Effector memory CD8-positive, alpha-beta T cell (primary cell): ENCODE data around the gene ZNF534.
"Not testable (repeated sequence)": the region's sequence is repeated elsewhere in the genome, so short reads cannot be mapped to it uniquely, and the experiment has no call there.

Source experiments
- ATAC-seq: fragments of 150-1000 bp; cut with Tn5 transposase; replicated peaks from 2 replicates; pipeline ENCODE4 v1.10.0; 2021; ENCODE audit warnings: mild to moderate bottlenecking, moderate library complexity
- DNase-seq, 3 experiments: peaks; one replicate each; pipeline ENCODE4 v3.0.0; 2021
- H3K27ac Mint-ChIP-seq, 2 donors: one replicate each; pipeline ENCODE4 v1.8.0; 2022; ENCODE audit warnings: mild to moderate bottlenecking in 2 of 2, mixed read lengths in 2 of 2, moderate library complexity in 2 of 2
- H3K27me3 Mint-ChIP-seq, 2 donors: one replicate each; pipeline ENCODE4 v1.8.0; 2022; ENCODE audit warnings: mixed read lengths in 2 of 2
- H3K36me3 Mint-ChIP-seq: one replicate; pipeline ENCODE4 v1.8.0; 2022; ENCODE audit warnings: mild to moderate bottlenecking, moderate library complexity, mixed read lengths; ENCODE audit not compliant: insufficient read depth
- H3K4me1 Mint-ChIP-seq, 2 donors: one replicate each; pipeline ENCODE4 v1.8.0; 2022; ENCODE audit warnings: low read depth in 2 of 2, mixed read lengths in 2 of 2
- H3K4me3 Mint-ChIP-seq, 2 donors: one replicate each; pipeline ENCODE4 v1.8.0; 2022; ENCODE audit warnings: mild to moderate bottlenecking in 2 of 2, mixed read lengths in 2 of 2, moderate library complexity in 2 of 2
- H3K9me3 Mint-ChIP-seq, 2 donors: one replicate each; pipeline ENCODE4 v1.8.0; 2022; ENCODE audit warnings: mixed read lengths in 2 of 2

ZNF534 gene

DNA sequence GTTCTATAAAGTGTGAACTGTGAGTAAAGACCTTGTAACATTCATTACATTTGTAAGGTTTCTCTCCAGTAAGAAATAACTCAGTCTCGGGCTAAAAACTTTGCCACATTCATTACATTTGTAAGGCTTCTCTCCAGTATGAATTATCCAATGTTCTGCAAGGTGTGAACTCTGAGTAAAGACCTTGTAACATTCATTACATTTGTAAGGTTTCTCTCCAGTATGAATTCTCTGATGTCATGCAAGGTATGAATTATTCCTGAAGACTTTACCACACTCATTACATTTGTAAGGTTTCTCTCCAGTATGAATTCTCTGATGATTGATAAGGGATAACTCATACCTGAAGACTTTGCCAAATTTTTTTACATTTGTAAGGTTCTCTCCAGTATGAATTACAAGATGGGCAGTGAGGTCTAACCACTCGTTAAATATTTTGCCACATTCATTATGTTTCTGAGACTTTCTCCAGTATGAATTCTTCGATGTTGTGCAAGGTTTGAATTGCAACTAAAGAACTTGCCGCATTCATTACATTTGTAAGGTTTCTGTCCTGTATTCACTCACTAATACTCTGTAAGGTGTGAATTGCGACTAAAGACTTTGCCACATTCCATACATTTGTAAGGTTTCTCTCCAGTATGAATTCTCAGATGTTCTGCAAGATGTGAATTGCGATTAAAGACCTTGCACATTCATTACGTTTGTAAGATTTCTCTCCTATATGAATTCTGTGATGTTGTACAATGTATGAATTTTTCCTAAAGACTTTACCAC is 45.6 kb downstream of the ZNF534 start:
- no peak for DNase-seq
- Mint-ChIP-seq H3K27ac (no peak overlapping the region), H3K36me3 (no peaks in the 10 kb centered on the region), H3K27me3 (no peaks in the 10 kb centered on the region), H3K9me3 (peaks cover 24 to 28% of the 10 kb centered on the region in 2 donors), H3K4me3 (no peak overlapping the region), H3K4me1 (no peaks in the 10 kb centered on the region)
- ATAC-seq: no peak

DNA sequence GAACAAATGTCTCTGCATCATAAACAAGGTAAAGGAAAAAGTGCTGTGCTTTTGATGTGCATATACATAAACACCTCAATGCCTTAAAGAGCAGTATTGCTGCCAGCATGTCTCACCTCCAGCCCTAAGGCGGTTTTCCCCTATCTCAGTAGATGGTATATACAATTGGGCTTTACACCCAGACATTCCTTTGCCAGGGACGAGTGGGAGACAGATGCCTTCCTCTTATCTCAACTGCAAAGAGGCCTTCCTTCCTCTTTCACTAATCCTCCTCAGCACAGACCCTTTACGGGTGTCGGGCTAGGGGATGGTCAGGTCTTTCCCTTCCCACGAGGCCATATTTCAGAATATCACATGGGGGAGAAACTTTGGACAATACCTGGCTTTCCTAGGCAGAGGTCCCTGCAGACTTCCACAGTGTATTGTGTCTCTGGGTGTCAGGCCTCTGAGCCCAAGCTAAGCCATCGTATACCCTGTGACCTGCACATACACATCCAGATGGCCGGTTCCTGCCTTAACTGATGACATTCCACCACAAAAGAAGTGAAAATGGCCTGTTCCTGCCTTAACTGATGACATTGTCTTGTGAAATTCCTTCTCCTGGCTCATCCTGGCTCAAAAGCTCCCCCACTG is 55.3 kb downstream of the ZNF534 start:
- H3K9me3 Mint-ChIP-seq: peaks cover 7 to 11% of the 10 kb centered on the region in 2 donors
- not testable (repeated sequence) for H3K4me3 Mint-ChIP-seq, DNase-seq, H3K27ac Mint-ChIP-seq, H3K36me3 Mint-ChIP-seq, H3K4me1 Mint-ChIP-seq, ATAC-seq
- H3K27me3 Mint-ChIP-seq: peaks cover 13 to 20% of the 10 kb centered on the region in 2 donors

GRCh38 chr19:52485064-52485463 is 56.1 kb downstream of the ZNF534 start:
- Mint-ChIP-seq H3K9me3 (peaks cover 7 to 11% of the 10 kb centered on the region in 2 donors), H3K27me3 (peaks cover 13 to 20% of the 10 kb centered on the region in 2 donors)
- not testable (repeated sequence) for DNase-seq, H3K36me3 Mint-ChIP-seq, H3K27ac Mint-ChIP-seq, H3K4me1 Mint-ChIP-seq, ATAC-seq, H3K4me3 Mint-ChIP-seq

GRCh38 chr19:52485561-52486240 is 56.8 kb downstream of the ZNF534 start:
- Mint-ChIP-seq H3K9me3 (peaks cover 7 to 11% of the 10 kb centered on the region in 2 donors), H3K27me3 (peaks cover 13 to 20% of the 10 kb centered on the region in 2 donors)
- H3K36me3 Mint-ChIP-seq, H3K27ac Mint-ChIP-seq, H3K4me1 Mint-ChIP-seq, DNase-seq, H3K4me3 Mint-ChIP-seq, ATAC-seq: not testable (repeated sequence)

GRCh38 chr19:52492201-52492993 is 63.4 kb downstream of the ZNF534 start:
- ATAC-seq: peak; percentile 42
- H3K36me3 Mint-ChIP-seq: peaks cover 5% of the 10 kb centered on the region

GRCh38 chr19:52492994-52493470 is 64.1 kb downstream of the ZNF534 start:
- peaks cover 8 to 9% of the 10 kb centered on the region in 2 donors for H3K9me3 Mint-ChIP-seq
- H3K4me3 Mint-ChIP-seq: peak overlapping the region in 1 of 2 donors; percentile 33
- ATAC-seq: peak; percentile 32
- DNase-seq: no peak
- H3K27me3 Mint-ChIP-seq: peaks cover 8 to 11% of the 10 kb centered on the region in 2 donors
- peaks cover 5% of the 10 kb centered on the region for H3K36me3 Mint-ChIP-seq
- H3K4me1 Mint-ChIP-seq: peaks cover 3% of the 10 kb centered on the region in 2 donors
- H3K27ac Mint-ChIP-seq: no peak overlapping the region

More at GRCh38 chr19:52492201-52492993, 63.4 kb downstream of the ZNF534 start:
- Mint-ChIP-seq H3K4me3 (peak overlapping the region in 1 of 2 donors; percentile 33), H3K27ac (no peak overlapping the region), H3K9me3 (peaks cover 8 to 9% of the 10 kb centered on the region in 2 donors), H3K4me1 (peaks cover 3% of the 10 kb centered on the region in 2 donors), H3K27me3 (peaks cover 8 to 11% of the 10 kb centered on the region in 2 donors)
- DNase-seq: peak in 2 of 3 experiments; percentile 1 to 2

DNA sequence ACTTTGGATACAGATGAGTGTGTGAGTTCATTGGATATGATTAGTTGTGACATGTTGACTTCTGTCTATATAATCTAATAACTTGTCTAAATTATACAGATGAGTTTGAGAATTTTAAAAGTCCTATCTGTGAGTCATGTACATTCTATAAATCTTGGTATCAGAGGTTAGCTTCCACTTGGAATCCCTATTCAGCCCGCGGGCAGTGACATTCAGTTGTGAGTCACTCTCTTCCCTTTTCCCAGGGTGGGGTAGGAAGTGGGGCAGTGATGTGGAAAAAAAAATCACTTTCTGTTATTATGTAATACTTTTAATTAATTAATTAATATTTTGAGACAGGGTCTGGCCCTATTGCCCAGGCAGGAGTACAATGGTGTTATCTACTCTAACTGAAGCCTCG is 65.6 kb downstream of the ZNF534 start:
- H3K36me3 Mint-ChIP-seq: peaks cover 8% of the 10 kb centered on the region
- no peak overlapping the region for H3K4me3 Mint-ChIP-seq
- peaks cover 3% of the 10 kb centered on the region in 2 donors for H3K4me1 Mint-ChIP-seq
- no peak overlapping the region for H3K27ac Mint-ChIP-seq
- DNase-seq (no peak), ATAC-seq (no peak)
- H3K9me3 Mint-ChIP-seq: peaks cover 12 to 14% of the 10 kb centered on the region in 2 donors
- H3K27me3 Mint-ChIP-seq: peaks cover 8 to 11% of the 10 kb centered on the region in 2 donors

GRCh38 chr19:52498571-52498970 is 69.6 kb downstream of the ZNF534 start:
- no peak overlapping the region for H3K27ac Mint-ChIP-seq
- ATAC-seq (no peak), DNase-seq (no peak)
- peaks cover under 1 to 6% of the 10 kb centered on the region in 2 donors for H3K27me3 Mint-ChIP-seq
- no peak overlapping the region for H3K4me3 Mint-ChIP-seq
- H3K36me3 Mint-ChIP-seq: peaks cover 8% of the 10 kb centered on the region
- H3K4me1 Mint-ChIP-seq: no peaks in the 10 kb centered on the region
- H3K9me3 Mint-ChIP-seq: peaks cover 14 to 21% of the 10 kb centered on the region in 2 donors

GRCh38 chr19:52500474-52500873 is 71.5 kb downstream of the ZNF534 start:
- H3K36me3 Mint-ChIP-seq: peaks cover 11% of the 10 kb centered on the region
- not testable (repeated sequence) for ATAC-seq, H3K4me3 Mint-ChIP-seq, H3K27me3 Mint-ChIP-seq, H3K4me1 Mint-ChIP-seq, DNase-seq, H3K27ac Mint-ChIP-seq
- H3K9me3 Mint-ChIP-seq: peaks cover 11 to 17% of the 10 kb centered on the region in 2 donors

GRCh38 chr19:52500991-52501390 is 72.0 kb downstream of the ZNF534 start:
- not testable (repeated sequence) for H3K27ac Mint-ChIP-seq, H3K27me3 Mint-ChIP-seq, ATAC-seq, H3K4me3 Mint-ChIP-seq, H3K4me1 Mint-ChIP-seq, DNase-seq
- H3K36me3 Mint-ChIP-seq: peaks cover 14% of the 10 kb centered on the region
- peaks cover 11 to 14% of the 10 kb centered on the region in 2 donors for H3K9me3 Mint-ChIP-seq
